Middle frontal gyrus (tissue), 1 donor: Measurements from ENCODE around the gene STK32A.

ENCODE experiments used
- DNase-seq: peaks from one replicate; pipeline ENCODE4 v3.0.0-alpha.2; 2015; ENCODE audit warnings: low spot score; ENCODE audit errors: extremely low spot score

The STK32A gene

DNA sequence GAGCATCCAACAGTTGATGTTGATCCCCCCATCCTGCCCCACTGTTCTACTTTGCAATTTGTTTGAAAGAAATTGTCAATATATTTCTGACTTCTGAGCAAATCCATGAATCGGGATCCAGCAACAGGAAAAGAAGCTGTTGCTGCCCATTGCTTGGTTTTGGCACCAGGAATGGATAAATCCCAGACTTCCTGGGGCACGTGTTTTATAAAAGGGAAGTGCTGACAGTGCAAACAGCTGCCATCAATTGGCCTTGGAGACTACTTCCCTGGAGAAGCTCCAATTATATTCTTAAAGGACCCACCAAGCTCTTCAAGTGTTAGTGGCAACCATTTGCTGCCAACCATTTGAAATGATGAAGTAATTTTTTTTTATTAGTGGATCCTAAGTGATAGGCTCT is 13.7 kb downstream of the STK32A start:
- DNase-seq, result no peak

DNA sequence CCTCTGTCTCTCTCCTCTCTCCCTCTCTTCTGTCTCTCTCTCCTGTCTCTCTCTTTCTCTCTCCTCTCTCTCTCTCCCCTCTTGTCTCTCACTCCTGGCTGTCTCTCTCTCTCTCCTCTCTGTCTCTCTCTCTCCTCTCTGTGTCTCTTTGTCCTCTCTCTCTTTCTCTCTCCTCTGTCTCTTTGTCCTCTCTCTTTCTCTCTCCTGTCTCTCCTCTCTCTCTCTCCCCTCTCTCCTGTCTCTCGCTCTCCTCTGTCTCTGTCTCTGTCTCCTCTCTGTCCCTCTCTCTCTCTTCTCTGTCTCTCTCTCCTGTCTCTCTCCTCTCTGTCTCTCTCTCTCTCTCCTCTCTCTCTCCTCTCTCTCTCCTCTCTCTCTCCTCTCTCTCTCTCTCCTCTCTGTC is 25.0 kb downstream of the STK32A start:
- DNase-seq, result no peak

DNA sequence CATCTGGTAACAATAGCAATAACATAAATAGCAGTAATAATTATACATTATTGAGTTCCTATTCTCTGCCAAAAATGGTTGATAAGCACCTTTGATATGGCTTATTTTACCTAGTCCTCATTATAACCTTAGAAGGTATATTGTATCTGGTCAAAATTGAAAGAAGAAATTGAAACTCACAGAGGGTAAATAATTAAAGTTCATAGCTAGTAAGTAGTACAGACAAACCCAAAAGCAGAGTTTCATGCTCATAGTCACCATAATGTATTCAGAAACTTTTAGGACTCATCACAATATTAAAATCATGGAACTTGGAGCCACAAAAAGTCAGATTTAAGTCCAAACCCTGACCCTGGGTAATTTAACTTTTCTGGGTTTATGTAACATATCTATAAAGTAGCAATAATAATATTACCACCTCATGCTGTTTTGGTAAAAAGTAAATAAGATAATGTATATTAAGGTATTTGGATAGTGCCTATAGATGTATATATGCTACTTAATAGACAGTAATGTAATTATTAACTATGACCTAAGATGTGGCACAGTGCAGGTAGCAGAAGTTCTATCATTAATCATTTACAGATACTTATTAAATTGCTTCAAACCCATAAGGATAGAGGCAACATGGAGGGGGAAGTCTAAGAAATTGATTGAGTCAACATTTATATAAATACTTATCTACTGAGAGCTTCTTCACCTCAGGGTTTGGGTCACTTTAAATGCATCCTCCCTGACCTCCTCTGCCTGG is 32.4 kb downstream of the STK32A start:
- no peak for DNase-seq

DNA sequence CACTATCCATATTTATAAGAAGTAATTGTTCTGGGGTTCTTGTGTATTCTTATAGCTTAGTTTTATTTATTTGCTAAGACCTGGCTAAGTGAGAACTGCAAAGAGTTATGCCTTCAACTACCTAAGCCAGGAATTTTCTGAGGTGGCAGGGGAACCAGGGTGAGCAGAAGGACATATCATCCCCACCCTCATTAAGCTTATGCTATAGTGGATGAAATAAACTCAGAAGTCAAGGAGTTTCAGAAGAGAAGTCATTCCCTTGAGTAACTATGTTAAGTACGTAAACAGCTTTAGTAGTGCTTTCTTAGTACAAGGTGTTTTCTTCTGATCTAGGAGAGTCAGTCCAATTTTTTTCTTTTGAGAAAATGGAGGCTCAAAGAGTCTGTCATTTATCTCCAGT is 41.7 kb downstream of the STK32A start:
- DNase-seq, result no peak

DNA sequence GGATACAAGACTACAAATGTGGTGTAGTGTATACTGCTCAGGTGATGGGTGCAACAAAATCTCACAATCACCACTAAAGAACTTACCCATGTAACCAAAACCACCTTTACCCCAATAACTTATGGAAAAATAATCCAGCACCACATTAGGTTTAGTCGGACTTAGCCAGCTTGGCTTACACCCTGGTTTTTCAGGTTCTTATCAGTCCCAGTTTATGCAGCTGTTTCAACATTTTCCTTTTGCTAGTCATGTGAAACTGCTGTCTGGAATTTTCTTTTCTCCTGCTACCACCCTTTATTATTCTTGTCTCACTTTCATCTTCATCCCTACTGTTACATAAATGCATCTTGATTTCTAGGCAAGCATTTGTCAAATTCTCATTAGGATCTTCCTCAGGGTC is 51.5 kb downstream of the STK32A start:
- no peak for DNase-seq

DNA sequence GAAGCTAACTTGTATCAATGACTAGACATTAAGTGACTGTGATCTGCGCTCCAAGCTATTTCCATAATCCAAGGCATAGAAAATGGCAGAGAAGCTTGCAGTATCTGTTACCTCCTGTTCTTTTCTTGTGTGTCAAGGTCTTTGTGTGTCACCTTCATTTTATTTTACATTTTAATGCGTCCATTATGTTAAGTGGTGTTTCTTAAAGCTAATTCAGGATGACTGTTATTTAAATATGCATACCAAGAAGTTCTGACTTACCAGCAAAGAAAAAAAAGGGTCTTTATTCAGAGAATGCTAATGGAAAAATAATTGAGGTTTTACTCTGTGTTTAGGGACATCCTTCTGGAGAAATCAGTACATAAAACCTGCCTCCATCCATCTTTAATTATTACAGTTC is 52.3 kb downstream of the STK32A start:
- DNase-seq, result no peak

DNA sequence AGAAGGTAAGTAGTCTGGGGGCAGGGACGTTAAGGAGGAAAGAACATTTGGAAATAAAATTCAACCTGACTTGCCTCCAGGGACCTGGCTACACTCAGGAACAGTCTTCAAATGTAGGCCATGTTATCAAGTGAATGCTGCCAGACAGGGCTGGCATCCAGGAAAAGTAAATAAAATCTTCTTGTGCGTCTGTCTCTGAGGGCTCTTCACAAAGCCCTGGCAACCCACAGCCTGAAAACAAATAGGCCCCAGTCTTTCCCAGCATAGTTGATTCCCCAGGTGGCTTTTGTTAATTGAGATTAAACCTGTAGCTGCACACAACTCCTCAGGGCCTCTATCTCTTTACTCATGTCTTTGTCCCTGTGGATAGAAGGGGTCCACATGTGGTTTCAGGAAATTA is 55.4 kb downstream of the STK32A start:
- no peak for DNase-seq

DNA sequence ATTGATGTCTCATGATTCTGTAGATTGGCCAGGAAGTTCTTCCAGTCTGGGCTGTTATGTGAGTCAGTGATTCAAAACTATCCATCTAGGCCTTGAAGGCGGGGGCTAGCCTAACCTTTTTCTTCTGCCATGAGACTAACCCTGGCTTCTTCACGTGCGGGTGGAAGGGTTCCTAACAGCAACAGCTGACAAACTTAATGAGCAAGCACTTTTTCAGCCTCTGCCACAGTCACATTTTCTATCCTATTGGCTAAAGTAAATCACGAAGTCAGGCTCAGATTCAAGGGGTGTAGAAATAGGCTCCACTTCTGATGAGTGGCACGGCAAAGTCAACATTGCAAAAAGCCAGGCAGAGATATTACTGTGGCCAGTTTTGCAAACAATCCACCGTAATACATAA is 68.4 kb downstream of the STK32A start:
- no peak for DNase-seq

DNA sequence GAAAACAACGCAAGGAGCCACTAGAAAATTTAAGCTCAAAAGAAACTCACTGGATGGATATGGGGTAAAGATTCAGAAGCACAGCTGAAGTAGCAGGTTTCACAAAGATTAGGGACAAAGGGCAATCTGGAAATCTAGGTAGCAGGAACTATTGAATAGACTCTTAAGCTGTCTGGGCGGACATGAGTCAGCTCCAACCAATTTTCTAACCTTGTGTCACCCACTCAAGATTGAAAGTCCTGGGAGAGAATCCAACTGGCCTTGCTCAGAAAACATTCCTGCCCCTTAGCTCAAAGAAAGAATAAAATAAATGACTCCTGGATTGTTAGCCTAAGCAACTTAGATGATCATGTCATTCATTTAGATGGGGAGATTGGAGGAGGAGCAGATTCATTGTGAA is 69.2 kb downstream of the STK32A start:
- no peak for DNase-seq

DNA sequence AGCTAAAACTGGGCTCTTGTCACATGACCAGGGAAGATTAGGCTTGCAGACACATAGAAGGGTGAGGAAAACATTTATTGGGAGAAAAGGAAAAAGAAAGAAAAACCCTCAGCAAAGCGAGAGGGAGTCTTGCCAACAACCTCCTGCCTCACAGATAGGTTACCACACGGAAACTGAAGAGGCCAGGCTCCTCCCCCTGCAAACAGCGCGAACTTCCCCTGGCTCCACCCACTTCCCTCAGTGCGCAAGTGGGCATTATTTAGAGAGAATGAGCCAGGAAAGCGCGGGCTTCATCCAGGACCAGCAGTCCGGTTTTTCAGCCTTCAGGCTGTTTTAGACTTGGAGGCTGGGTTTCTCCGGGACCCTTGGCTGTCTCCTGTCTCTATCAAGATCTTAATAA is 70.3 kb downstream of the STK32A start:
- DNase-seq, result no peak

DNA sequence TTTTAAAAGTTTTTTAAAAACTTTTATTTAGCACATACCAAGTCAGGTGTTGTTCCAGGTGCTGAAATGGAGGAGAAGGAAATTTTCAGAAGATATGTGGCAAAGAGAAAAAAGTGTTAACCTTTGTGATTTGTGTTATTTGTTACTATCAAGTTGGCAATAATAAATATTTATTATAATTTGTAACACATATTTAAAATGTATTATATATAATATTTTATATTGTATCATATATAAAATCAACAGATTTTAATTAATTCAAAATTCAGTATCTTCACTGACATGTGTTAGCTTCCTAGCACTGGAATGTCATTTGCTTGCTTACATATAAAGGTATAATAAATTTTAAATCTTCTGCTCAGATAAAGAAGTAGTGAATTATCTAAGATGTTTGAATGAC is 71.5 kb downstream of the STK32A start:
- DNase-seq, result no peak

DNA sequence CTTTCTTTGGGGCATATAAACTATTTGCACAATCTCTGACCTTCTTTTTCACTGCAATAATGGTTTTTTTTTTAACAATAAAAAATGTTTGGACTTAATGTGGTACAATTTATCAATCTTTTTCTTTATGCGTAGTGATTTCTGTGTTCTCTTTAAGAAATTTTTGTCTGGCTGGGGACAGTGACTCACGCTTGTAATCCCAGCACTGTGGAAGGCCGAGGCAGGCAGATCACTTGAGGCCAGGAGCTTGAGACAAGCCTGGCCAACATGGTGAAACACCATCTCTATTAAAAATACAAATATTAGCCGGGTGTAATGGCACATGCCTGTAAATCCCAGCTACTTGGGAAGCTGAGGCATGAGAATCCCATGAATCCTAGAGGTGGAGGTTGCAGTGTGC is 72.3 kb downstream of the STK32A start:
- no peak for DNase-seq

DNA sequence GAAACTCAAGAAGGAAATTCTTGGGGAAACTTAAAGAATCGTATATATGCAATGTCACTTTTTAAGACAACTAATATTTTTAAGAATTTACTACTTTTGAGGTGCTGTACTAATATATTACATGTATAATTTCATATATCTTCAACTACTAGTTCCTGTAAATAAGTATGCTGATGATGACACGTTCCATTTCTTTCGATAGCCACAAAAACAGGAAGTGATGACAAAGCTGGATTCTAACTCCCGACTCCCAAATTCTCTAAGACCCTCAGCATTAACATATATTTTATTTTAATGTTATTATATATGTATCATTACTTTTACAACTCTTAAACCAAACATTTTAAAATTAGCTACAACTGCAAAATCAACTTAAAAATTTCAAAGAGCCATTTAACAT is 74.8 kb downstream of the STK32A start:
- DNase-seq, result no peak

DNA sequence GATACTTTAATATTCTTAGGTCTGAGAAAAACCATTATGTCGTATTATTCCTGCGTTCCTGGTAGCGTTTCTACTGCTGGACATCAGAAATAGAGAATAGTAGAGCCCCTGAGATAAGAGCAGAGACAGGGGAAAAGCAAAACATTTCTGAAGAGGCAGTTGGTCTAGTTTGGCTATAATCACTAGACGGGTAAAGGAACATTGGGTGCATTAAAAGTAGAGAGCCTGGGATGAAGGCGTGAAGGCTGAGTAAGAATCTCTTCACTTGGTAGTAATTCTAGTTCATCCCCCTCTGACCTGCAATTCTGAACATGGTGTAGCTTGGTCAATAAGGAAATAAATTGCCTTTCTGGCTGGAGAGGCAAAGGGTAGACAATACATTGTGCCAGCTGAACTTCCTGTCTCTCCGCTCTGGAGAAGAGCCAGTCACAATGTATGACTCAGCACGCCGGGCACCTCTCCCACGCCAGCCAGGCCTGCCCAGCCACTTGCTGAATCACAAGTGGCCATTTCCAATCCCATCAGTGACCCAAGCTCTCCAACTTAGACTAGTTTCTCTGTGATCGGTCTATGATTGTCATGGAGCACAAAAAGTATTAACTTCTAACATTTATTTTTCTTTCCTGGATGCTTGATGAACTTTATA is 75.4 kb downstream of the STK32A start:
- no peak for DNase-seq

DNA sequence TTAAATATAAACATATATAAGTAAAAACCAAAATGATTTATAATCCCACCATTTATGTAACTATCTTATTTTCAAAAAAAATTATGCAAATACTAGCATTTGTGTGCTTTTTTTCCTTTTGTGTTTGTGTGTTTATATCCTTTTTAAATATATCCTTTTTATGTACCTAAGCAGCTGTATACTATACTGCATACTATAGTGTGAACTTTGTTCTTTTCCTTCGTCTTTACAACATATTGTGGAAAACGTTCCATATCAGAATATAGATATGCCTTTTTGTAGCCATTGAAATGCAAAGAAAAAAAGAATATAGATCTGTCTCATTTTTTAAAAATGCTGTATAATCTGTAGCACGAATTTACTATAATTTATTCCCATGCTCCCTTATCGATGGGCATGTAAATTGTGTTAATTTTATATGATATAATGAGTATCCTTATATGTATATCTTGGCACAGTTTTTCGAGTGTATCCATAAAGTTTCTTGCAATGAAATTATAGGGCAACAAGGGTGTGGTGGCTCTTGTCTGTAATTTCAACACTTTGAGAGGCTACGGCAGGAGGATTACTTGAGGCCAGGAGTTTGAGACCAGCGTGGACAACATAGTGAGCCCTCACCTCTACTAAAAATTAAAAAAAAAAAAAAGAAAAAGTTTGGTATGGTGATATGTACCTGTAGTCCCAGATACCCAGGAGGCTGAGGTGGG is 83.3 kb downstream of the STK32A start:
- DNase-seq, result no peak

DNA sequence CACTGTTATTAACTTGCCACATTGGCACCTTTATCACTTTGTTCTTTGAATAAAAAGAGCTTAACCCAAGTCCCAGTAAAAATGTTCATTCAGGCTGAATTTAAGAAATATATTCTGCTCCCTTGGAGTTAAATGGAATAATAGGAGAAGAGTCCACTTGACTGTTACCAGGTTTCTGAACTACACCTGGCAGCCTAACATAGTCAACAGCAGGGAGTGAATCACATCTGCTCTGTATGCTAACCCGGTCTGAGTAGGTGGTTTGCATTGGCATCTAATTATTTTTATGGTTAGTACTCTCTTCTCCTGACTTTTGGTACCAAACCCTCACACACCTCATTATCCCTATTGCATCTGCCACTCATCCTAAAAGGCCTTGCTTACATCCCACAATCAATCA is 86.7 kb downstream of the STK32A start:
- DNase-seq, result no peak

DNA sequence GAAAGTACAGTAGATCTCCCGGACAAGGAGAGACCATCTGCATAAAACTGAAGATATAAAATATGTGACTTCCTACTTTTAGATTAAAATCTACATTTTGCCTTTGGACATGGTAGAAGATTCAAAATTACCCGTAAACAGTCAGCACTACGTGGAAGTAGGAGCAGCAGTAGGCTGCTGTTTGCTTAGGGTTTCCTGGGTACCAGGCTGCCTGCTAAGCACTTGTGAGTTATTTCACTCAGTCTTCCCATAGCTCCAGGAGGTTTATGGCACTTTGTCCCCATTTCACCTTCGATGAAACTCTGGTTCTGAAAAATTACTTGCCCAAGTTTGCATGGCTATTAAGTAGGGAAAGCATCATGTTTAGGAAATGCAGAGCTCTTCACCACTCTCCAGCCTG is 92.6 kb downstream of the STK32A start:
- DNase-seq, result no peak

DNA sequence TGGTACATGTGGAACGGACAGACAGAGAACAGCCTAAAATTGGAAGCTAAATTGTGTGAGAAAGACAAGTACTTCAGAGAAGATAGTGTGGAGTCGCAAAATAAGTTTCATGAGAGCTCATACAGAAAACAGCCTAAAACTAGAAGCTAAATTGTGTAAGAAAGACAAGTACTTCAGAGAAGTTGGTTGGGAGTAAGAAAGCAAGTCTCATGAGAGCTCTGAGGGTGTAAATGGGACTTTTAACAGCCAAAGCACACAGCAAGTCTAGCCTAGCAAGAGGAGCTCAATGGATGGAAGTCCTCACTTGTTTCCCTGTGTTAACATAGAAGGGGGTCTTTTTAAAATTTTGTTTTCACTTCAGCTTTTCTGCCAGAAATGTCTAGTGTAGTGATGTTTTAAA is 93.1 kb downstream of the STK32A start:
- DNase-seq, result no peak

DNA sequence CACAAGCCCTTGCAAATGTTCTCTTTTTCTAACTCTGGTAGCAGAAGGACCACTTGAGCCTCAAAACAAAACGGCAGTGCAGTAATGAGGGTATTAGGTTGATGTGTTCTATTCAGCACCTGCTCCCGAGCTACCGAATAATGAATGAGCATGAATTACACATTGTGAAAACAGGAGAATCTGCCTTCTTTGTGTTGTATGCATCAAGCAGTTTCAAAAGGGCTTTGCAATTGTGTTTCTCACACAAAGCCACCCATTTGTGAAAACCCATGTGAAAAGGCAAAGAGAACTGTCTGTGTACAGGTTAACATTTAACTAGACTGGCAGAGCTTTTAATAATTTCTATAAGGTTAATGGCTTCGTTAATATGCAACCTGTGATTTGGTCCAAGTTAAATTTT is 97.8 kb downstream of the STK32A start:
- no peak for DNase-seq

DNA sequence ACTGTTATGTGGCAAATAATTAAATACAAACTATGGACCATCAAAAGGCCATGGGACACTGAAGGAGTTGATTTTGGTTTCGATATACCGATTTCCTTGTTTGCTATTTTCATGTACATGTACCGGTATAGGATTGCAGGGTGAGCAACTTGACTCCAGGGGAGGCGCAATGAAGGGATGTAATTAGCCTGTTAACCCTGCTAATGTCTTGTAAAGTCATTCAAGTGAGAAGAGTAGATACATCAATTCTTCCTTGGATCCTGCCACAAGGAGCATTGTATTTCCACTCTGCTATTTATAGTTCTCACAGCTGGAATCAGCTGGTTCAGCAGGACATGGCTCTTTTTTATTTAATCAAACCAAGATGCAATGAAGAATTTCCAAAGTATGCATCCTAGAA is 102.0 kb downstream of the STK32A start:
- no peak for DNase-seq

DNA sequence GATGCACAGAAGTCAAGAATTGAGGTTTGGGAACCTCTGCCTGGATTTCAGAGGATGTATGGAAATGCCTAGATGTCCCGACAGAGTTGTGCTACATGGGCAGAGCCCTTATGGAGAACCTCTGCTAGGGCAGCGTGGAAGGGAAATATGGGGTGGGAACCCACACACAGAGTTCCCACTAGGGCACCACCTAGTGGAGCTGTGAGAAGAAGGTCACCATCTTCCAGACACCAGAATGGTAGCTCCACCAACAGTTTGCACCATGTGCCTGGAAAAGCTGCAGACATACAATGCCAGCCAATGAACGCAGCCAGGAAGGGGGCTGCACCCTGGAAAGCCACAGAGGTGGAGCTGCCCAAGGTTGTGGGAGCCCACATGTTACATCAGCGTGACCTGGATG is 104.5 kb downstream of the STK32A start:
- DNase-seq, result no peak

DNA sequence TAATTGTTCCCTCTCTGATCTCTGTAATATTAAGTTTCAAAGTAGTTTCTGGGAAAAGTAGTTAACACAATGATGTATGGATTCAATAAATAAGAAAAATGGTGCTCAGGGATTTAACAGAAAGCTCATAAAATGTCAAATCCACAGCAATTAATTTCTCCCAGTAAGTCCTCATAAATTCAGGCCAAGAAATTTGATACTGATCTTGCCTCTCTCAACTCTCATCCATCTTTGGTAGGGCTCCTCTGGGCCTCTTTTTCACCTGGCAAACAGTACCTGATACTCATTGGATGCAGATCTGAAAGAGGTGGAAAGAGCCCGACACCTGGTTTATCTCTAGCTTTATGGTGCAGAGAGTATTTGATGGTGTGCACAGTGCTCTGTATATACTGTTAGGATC is 106.1 kb downstream of the STK32A start:
- no peak for DNase-seq

DNA sequence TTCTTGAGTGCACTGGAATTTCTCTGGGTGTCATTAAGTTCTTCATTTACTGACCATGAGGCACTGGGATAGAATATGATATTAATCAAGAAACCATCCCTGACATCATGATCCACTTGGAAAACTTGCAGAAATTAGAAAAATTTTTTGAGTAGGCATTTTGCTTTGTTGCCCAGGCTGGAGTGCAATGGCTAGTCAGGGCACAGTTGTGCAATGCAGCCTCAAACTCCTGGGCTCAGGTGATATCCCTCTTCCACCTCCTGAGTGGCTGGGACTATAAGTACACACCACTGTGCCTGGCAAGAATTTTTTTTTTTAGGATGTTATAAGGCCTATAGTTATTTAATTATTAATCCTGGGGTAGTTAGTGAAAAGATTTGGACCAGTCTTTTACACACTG is 106.5 kb downstream of the STK32A start:
- DNase-seq, result no peak
